MM.1S (cell line): ENCODE data around the gene PLCD4.

Experiments used
- DNase-seq: peaks from one replicate; pipeline ENCODE4 v3.0.0-alpha.2; 2015
- H2AFZ ChIP-seq: fragments of 300-600 bp; sonication (generic); 2 replicates; pipeline ENCODE4 v1.6.0; 2016; ENCODE audit warnings: antibody characterized with exemption, low read length
- H3F3A ChIP-seq: fragments of 300-600 bp; sonication (generic); 2 replicates; pipeline ENCODE4 v1.6.1; 2016; ENCODE audit warnings: mild to moderate bottlenecking, antibody characterized with exemption, low read length, moderate library complexity, mixed read lengths; ENCODE audit not compliant: insufficient read depth
- H3K27ac ChIP-seq: fragments of 300-600 bp; sonication (generic); 2 replicates; pipeline ENCODE4 v1.5.1; 2016; ENCODE audit warnings: mild to moderate bottlenecking, low read length
- H3K27me3 ChIP-seq: fragments of 300-600 bp; sonication (generic); replicated peaks from 2 replicates; pipeline ENCODE4 v1.6.0; 2016; ENCODE audit warnings: low read length; ENCODE audit not compliant: insufficient read depth
- H3K36me3 ChIP-seq: fragments of 300-600 bp; sonication (generic); replicated peaks from 2 replicates; pipeline ENCODE4 v1.6.1; 2016; ENCODE audit warnings: mild to moderate bottlenecking, low read length, mixed read lengths; ENCODE audit not compliant: insufficient read depth
- H3K4me1 ChIP-seq: fragments of 300-600 bp; sonication (generic); 2 replicates; pipeline ENCODE4 v1.6.1; 2016; ENCODE audit warnings: low read length, mixed read lengths
- H3K4me2 ChIP-seq: fragments of 300-600 bp; sonication (generic); 2 replicates; pipeline ENCODE4 v1.6.0; 2016; ENCODE audit warnings: low read depth, low read length
- H3K4me3 ChIP-seq: fragments of 300-600 bp; sonication (generic); 2 replicates; pipeline ENCODE4 v1.5.1; 2016; ENCODE audit warnings: low read length, mixed read lengths
- H3K79me2 ChIP-seq: fragments of 300-600 bp; sonication (generic); 2 replicates; pipeline ENCODE4 v1.6.1; 2016; ENCODE audit warnings: mixed run types, low read length, mixed read lengths
- H3K9ac ChIP-seq: fragments of 300-600 bp; sonication (generic); 2 replicates; pipeline ENCODE4 v1.6.1; 2016; ENCODE audit warnings: low read length, mixed read lengths
- H3K9me2 ChIP-seq: fragments of 300-600 bp; sonication (generic); replicated peaks from 2 replicates; pipeline ENCODE4 v1.6.1; 2016; ENCODE audit warnings: mild to moderate bottlenecking, low read length, mixed read lengths; ENCODE audit not compliant: insufficient read depth
- H3K9me3 ChIP-seq: fragments of 300-600 bp; sonication (generic); replicated peaks from 2 replicates; pipeline ENCODE4 v1.6.1; 2016; ENCODE audit warnings: mild to moderate bottlenecking, low read length, mixed read lengths; ENCODE audit not compliant: insufficient read depth
- H4K20me1 ChIP-seq: fragments of 300-600 bp; sonication (generic); 2 replicates; pipeline ENCODE4 v1.6.1; 2016; ENCODE audit warnings: mild to moderate bottlenecking, low read length, moderate library complexity, mixed read lengths; ENCODE audit not compliant: insufficient read depth
- EZH2 ChIP-seq: fragments of 300-600 bp; sonication (generic); optimal IDR thresholded peaks from 2 replicates; pipeline ENCODE3; 2017; ENCODE audit warnings: low read depth, mild to moderate bottlenecking, antibody characterized with exemption, low read length, mixed read lengths
- EZH2phosphoT487 ChIP-seq: fragments of 300-600 bp; sonication (generic); IDR thresholded peaks from 2 replicates; pipeline ENCODE4 v1.6.1; 2018; ENCODE audit warnings: antibody characterized with exemption, low read length
- TF ChIP-seq, protein P1 (sequence below): fragments of 300-600 bp; sonication (generic); IDR thresholded peaks from 2 replicates; pipeline ENCODE4 v1.5.1; 2016; ENCODE audit warnings: antibody characterized with exemption, low read length, mixed read lengths

The PLCD4 gene

DNA sequence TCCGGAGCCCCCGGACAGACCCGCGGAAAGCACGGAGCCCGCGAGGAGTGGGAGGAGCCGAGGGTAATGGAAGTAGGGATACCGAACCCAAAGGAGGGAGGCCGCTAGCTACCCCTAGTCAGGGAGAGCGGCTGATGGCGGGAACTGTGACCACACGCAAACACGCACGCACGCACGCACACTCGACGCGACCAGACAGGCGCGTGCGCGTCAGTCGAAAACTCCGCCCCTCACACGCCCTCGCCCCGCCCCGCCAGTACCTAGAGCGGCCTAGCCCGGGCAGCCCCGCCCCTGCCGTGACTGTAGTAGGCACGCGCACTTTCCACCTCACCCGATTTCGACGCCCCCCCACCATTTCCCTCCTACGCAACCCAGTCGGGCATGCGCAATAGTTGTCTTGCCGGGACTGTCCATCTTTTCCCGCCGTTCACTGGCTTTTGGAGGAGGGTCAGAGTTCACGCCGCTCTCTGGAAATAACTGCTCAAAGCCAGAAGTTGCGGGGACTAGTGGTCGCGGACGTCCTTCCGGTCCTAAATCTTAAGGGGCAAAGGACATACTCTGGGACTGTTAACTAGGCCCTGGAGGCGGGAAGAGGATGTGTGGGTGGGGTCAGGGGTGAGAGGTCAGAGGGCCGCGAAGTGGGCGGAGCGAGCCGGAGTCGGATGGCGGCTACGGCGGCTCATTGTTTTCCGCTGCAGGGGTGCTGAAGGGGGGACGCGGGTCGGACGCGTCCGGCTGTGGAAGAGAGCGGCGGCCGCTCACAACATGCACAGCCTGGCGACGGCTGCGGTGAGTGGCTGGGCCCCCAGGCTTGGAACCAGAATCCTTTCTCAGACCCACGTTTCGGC lies 39.3 kb upstream of the PLCD4 start, which contains the start of the genes CNOT9 and USP37:
Gene CNOT9 (plus strand): TSS at position 650 of the 848 bp plus-strand sequence. CDS start 116 bp downstream, at position 766.
Gene USP37 (minus strand): TSS at position 162 of the 848 bp plus-strand sequence. CDS start 9,698 bp downstream, outside the sequence.
- peak within 1 kb of the TSS; percentile 99 for H3K27ac ChIP-seq
- H3K9ac ChIP-seq, result peak within 1 kb of the TSS; percentile 99
- peaks cover 96% of the 10 kb centered on the region for H3K79me2 ChIP-seq

DNA sequence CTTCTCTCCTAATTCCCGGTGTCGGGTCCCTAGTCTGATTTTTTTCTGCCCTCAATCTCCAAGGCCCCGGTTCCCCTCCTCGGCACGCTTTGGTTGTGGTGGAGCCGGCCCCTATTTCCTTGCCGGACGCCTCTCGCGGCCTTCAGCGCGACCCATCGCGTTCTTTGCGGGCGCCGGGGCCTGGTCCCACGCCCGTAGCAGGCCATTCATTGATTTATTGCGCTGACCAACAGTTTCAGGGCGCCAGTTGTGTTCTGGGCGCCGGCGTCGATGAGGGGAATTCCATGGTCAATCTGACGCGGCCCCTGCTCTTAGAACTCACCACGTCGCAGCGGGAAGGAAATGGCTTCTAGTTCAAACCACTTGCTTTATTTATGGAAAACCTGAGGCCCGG lies 38.7 kb upstream of the PLCD4 start:
- Histone ChIP-seq H3K27ac (peak overlapping the region; percentile 99), H3K4me1 (peaks cover 27% of the 10 kb centered on the region), H3K4me2 (peak overlapping the region; percentile 91), H2AFZ (peak overlapping the region; percentile 97; the same call in 1 of the 2 replicates), H3K79me2 (peaks cover 96% of the 10 kb centered on the region), H3K36me3 (peaks cover 3% of the 10 kb centered on the region; the same call in 1 of the 2 replicates), H3K9me3 (no peaks in the 10 kb centered on the region), H3K4me3 (peak overlapping the region; percentile 81), H3F3A (peaks cover 27% of the 10 kb centered on the region), H4K20me1 (peaks cover 3% of the 10 kb centered on the region; the same call in 1 of the 2 replicates), H3K9me2 (no peaks in the 10 kb centered on the region), H3K9ac (peak overlapping the region; percentile 99), H3K27me3 (no peaks in the 10 kb centered on the region)
- TF ChIP-seq, protein P1, sequence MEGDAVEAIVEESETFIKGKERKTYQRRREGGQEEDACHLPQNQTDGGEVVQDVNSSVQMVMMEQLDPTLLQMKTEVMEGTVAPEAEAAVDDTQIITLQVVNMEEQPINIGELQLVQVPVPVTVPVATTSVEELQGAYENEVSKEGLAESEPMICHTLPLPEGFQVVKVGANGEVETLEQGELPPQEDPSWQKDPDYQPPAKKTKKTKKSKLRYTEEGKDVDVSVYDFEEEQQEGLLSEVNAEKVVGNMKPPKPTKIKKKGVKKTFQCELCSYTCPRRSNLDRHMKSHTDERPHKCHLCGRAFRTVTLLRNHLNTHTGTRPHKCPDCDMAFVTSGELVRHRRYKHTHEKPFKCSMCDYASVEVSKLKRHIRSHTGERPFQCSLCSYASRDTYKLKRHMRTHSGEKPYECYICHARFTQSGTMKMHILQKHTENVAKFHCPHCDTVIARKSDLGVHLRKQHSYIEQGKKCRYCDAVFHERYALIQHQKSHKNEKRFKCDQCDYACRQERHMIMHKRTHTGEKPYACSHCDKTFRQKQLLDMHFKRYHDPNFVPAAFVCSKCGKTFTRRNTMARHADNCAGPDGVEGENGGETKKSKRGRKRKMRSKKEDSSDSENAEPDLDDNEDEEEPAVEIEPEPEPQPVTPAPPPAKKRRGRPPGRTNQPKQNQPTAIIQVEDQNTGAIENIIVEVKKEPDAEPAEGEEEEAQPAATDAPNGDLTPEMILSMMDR, result no peak
- TF ChIP-seq EZH2phosphoT487, result no peak
- TF ChIP-seq EZH2, result no peak
- DNase-seq, result peak; percentile 72

More for the DNA sequence above, 39.3 kb upstream of the PLCD4 start, which contains the start of the genes CNOT9 and USP37:
- peaks cover 5% of the 10 kb centered on the region; the same call in 1 of the 2 replicates for H3K36me3 ChIP-seq
- no peaks in the 10 kb centered on the region for H3K9me2 ChIP-seq
- H3K4me1 ChIP-seq, result peaks cover 27% of the 10 kb centered on the region
- peak within 1 kb of the TSS; percentile 91 for H3K4me2 ChIP-seq
- H4K20me1 ChIP-seq, result peaks cover 3% of the 10 kb centered on the region; the same call in 1 of the 2 replicates
- no peaks in the 10 kb centered on the region for H3K9me3 ChIP-seq
- peak within 1 kb of the TSS; percentile 97 for H2AFZ ChIP-seq
- TF ChIP-seq EZH2phosphoT487 (no peak), EZH2 (no peak)
- TF ChIP-seq, protein P1, result no peak
- H3F3A ChIP-seq, result peaks cover 25% of the 10 kb centered on the region
- H3K4me3 ChIP-seq, result peak within 1 kb of the TSS; percentile 89
- H3K27me3 ChIP-seq, result no peaks in the 10 kb centered on the region
- peak; percentile 99 for DNase-seq

DNA sequence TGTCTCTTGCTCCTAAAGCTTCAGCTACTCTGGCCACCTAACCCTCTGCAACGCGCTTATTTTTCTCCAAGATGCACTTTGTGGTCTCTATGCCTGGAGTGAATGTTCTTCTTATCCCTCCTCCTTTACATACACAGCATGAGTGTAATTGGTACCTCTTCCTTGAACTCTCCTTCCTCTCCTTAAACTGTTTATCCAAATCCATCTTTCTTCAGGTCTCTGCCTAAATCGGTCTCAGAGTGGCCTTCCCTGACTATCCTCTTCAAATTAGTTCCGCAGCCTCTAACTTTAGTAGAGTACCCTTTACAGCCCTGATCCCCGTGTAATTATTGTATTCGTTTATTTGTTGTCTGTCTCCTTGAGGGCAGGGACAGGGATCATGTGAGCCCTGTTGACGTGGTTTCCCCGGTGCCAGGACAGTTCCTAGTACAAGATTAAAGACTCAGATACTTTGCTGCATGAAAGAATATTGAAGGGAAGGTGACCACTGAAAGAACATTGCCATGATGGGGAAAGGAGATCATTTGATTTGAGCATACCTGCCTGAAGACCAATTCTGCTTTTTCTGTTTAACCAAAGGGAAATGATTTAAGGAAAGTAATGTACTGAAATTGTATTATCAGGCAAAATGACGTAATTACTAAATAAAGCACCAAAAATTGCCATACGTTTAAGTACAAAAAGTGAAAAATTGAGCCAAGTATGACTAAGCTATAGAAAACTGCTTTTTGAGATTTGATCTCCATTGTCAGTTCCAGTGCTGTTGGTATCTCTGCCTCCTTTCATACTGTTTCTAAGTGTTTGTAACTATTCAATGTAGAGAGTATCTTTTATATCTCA lies 37.8 kb upstream of the PLCD4 start:
- peak; percentile 35 for DNase-seq
- Histone ChIP-seq H3K4me1 (peaks cover 27% of the 10 kb centered on the region), H3K79me2 (peaks cover 96% of the 10 kb centered on the region), H3K9ac (peak overlapping the region; percentile 99), H3K27me3 (no peaks in the 10 kb centered on the region), H2AFZ (no peak overlapping the region), H3K27ac (peak overlapping the region; percentile 99), H3K9me2 (no peaks in the 10 kb centered on the region), H3K4me3 (peak overlapping the region; percentile 81), H3K4me2 (peak overlapping the region; percentile 91), H3F3A (peaks cover 27% of the 10 kb centered on the region), H4K20me1 (peaks cover 3% of the 10 kb centered on the region; the same call in 1 of the 2 replicates), H3K36me3 (peaks cover 9% of the 10 kb centered on the region; the same call in 1 of the 2 replicates), H3K9me3 (no peaks in the 10 kb centered on the region)
- TF ChIP-seq EZH2phosphoT487 (no peak), EZH2 (no peak)
- TF ChIP-seq, protein P1, result no peak
